AG08395 (cell line): ENCODE measurements around the gene PLCD1.
"Not testable (repeated sequence)": the region's sequence is repeated elsewhere in the genome, so short reads cannot be mapped to it uniquely, and the experiment has no call there.

Experiments
- DNase-seq: peaks from one replicate; pipeline ENCODE4 v3.0.0; 2012; ENCODE audit warnings: mixed read lengths, low spot score

The PLCD1 gene

DNA sequence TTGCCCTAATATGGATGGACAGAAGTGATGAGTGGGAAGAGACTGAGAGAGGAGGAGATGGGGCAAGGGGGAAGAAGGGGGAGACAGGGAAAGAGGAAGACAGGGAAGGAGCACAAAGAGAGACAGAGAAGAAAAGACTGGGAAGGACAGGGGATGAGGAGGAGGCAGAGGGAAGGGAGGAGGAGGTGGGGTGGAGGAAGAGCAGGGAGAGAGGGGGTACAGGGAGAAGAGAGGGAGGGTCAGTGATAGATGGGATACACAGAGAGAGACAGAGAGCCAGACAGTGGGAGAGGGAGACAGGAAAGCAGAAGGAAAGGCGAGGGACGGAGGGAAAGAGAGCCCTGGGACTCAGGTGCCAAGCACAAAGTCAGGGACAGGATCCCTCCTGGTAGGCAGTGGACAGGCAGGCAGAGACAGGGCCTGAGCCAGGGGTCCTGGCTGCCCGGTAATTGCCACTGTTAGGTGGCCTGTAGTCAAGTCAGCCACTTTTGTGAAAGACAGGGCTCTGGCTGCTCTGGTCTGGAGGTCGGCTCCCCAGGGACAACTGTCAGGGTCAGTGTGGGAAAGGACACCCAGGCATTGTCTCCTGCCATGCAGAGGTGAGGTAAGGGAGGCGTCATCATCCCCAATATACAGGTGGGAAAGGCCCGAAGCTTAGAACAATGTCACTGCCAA is 29.1 kb downstream of the PLCD1 start:
- no peak for DNase-seq

DNA sequence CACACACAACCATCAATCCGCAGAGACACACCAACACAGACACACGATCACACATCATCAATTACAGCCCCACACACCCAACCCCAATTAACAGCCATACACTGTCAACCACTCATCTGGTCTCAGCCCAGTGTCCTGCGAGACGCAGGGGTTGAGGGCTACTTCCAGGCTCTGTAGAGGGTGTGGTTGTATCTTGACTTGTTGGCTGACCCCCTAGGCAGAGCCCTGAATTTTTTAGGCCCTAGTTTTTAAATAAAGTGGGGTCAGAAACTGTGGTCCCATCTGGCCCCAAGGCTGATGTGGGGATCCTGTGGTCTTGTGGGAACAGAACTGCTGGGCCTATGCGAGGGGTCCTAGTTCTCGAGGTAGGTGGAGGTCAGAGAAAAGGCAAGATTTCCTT is 29.6 kb downstream of the PLCD1 start:
- DNase-seq = no peak

DNA sequence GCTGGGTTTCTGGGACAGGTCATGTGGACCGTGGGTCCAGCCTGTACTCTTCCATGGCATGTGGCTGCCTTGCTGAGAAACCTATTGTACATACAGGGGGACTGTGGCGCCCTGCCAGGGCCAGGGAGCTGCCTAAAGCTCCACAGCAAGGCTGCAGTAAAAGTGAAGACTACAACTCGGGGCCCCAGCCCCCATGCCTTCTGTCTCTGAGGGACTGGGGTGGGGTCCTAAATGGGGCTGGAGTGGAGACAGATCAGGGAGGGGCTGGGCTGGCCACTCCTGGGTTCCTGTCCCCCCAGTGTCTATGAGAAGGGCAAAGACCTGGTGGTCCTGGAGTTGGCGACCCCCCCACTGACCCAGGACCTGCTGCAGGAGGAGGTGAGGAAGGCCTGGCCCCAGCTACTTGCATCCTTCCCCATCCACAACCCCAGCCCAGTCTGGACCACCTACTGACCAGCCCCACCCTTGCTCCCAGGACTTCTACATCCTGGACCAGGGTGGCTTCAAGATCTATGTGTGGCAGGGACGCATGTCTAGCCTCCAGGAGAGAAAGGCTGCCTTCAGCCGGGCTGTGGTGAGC is 31.6 kb downstream of the PLCD1 start:
- DNase-seq = no peak

DNA sequence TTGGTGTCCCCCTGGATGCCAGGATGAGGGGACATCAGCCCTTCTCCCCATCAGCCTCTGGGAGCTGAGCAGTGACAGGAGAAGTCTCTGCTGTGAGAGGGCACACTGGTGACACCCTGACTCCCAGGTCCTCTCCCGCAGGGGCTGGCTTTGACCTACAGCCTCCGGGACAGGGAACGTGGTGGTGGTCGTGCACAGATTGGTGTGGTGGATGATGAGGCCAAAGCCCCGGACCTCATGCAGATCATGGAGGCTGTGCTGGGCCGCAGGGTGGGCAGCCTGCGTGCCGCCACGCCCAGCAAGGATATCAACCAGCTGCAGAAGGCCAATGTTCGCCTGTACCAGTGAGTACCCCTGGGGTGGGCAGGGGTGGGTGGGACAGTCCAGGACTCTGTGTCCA is 32.1 kb downstream of the PLCD1 start:
- no peak for DNase-seq

DNA sequence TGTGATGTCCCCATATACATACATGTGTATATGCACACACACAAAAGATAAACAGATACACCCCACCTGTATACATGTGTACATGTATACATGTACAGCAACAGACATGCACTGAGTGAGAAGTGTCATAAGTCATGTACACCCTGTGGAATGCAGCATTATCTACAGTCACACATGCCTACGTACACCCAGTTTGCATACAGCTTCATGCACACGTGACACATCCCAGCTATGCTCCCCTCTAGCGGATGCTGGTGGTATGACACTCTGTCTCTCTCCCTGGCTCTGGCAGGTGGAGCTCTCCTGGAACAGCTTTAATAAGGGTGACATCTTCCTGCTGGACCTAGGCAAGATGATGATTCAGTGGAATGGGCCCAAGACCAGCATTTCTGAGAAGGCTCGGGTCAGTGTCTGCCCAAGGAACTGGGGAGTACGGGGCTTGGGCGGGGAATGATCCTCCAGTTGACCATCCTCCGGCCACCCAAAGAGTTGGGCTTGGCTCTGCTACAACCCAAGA is 32.6 kb downstream of the PLCD1 start:
- DNase-seq = peak; percentile 78

DNA sequence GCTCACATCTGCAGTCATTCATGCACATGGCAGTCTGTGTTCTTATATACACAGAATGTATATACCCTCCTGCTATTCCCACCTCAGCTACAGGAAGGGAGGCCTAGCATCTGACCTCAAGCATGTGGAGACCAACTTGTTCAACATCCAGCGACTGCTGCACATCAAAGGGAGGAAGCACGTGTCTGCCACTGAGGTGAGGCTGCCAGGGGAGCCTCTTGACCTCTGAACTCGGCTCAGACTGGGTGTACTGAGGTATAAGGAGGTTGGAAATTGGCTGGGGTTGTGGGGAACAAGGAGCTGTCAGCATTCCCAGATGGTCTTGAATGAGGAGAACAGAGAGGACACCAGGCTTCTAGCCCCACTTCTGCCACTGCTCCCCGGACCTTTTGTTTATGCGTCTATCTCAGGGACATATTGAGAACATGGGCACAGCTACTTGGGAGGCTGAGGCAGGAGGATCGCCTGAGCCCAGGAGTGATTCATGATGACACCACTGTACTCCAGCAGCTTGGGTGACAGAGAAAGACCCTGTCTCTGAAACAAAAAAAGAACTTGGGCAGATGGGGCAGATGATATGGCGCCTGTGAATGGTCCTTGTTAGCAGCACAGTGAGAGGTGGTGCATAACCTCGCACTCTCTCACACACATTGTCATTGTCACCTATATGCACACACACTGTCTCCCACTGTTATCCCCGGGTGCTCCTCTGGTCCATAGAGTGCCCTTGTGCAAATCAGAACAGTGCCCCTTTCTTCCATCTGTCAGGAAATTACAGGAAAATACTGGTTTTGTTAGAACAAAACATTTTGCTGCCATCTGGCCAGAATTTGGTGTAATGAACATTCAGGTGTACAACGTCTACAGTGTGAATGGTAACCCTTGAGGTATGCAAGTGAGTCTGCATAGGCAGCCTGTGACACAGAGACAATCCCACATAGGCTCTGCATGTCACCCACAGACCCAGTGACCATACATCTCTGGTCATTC is 33.5 kb downstream of the PLCD1 start:
- no peak for DNase-seq

DNA sequence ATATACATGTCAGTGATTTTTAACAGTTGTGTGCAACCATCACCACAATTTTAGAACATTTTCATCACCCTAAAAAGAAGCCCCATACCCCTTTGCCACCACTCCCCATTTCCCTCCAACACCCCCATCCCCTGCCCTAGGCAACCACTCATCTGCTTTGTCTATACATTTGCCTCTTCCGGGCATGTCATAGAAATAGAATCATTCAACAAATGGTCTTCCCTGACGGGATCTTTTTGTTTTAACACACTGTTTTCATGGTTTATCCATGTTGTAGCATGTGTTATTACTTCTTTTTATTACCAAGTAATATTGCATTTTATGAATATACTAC is 34.8 kb downstream of the PLCD1 start:
- no peak for DNase-seq

DNA sequence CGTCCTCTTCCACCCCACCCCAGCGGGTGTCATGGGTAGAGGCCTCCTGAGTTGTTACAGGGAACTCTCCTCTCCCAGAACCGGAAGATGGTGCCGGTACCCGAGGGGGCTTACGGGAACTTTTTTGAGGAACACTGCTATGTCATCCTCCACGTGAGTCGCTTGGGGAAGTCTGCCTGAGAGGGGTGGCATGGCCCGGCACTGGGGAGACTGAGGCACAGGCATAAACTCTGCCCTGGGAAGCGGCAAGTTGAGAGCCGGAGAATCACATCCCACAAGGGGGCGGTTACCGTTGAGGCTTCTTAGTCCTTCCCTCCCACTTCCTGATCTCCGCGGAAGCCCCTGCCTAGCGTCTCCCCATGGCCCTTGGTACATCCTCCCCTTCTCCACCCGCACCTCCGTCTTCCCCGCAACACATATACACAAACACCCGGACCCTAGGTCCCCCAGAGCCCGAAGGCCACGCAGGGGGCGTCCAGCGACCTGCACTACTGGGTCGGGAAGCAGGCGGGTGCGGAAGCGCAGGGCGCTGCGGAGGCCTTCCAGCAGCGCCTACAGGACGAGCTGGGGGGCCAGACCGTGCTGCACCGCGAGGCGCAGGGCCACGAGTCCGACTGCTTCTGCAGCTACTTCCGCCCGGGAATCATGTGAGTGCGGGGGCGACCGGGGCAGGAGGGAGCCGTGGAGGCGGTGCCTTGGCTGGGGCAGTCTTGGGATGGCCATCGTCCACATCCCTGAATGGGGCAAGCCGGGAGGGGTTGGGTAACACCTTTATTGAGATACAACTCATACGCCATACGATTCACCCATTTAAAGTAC is 35.4 kb downstream of the PLCD1 start:
- DNase-seq = peak; percentile 81

DNA sequence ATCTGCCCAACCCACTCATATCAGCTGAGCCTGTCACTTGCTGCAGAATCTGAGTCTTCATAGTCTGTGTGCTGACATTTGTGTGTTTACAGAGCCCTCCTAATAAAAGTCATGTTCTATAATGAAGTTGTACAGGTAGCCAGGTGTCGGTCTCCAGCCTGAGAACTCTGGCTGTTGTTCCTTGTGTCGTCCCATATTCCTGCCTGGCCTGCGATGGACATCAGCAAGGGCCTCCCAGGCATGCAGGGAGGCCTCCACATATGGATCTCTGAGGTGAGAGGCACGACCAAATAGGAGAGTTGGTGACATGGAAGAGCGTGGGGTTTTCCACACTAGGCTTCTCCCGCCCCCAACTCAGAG is 36.0 kb downstream of the PLCD1 start:
- DNase-seq = no peak

DNA sequence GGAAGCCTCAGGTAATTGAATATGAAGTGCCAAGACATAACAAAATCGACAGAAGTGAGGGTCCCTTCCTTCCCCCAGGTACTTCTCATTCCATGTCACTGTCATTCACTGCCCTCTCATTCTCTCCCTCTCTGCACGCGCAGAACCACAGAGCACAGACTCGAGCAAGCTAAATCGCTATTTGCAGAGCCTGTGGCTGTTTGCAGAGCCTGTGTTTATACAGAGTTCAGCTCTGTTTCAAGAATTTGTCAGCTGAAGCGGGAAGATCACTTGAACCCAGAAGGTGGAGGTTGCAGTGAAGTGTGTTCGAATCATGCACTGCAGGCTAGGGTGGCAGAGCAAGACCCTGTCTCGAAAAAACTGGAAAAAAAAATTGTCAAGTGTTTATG is 36.4 kb downstream of the PLCD1 start:
- no peak for DNase-seq

DNA sequence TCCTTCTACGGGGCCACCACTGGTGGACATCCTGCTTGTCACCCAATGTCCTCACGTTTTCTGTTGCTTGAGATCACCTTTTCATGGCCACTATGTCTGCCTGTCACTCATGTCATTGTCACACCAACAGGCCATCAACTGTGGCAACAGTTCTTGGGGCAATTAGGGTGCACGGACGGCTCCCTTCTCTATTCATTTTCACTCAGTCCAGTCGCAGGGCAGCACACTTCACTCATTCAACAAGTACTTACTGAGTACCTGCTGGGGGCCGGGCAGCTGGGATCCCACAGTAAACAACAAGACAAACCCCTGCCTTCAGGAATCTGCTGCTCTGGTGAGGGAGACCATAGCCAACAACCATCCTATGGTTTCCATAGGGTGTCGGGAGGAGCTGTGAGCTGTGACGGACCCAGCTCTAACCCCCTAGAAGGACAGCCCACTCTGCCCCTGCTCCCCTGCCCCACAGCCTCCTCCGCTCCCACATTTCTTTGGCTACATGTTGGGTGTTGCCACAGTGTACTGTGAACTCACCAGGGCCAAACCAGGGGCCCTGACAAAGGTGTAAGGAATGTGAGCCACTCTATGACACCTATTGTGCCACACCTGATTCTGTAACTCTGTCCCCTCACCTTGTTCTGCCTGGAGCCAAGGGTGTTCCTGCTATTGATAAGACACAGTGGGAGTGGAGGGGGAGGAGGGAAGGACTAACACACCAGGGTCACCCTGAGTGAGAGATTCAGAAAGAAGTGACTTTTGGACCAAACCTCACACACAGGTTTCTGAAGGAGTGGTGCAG is 37.0 kb downstream of the PLCD1 start:
- DNase-seq = no peak

DNA sequence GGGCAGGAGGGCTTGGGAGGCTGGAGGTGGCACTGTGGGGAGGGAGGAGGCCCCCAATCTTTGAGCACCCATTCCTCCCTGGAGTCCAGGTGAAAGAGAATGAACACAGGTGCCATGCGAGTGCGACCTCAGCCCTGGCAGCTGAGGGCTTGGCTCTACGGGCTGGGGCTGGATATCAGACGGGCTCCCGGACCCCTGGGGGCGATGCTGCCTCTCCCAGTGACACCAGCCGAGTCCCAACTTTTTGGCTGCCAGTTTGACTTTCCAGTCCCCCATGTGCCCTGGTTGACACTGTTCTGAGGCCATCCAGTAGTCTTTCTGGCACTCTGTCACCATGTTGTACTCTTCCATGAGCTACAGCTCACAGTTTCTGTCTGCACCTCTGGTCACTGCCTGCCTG is 37.6 kb downstream of the PLCD1 start:
- no peak for DNase-seq

DNA sequence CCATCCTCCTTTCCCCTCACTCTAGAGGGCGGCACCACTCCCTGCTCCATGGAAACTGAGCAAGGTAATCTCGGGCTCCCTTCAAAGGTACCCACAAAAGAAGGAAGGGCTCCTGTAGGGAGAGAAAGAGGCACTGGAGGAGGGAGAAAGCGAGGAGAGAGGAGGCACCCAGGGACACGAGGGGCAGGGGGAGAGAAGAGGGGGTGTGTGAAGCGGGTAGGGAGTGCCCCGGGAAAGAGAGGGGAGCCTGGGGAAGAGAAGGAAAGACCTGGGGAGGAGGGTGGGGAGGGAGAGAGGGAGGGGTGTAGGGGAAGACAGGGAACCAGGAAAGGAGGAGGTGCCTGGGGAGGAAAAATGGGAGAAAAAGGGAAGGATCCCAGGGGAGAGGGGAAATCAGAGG is 38.3 kb downstream of the PLCD1 start:
- DNase-seq = no peak

DNA sequence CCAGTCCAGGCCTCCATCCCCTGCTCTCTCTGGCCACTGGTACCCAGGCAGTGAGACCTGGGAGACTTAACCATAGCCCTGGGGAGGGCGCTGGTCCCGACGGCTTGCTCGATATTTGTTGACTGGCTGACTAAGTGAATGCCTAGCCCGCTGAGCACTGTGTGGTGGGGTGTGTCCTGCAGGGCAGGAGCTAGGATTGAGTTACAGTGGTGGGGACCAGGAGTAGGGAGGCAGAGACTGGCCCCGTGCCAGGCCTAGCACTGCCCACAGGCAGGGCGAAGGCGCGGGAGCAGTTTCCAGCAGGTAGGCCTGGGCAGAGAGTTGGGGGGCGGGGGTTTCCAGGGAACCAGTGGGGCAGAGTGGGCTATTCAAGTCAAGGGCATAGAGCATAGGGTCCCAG is 38.9 kb downstream of the PLCD1 start, which contains the start of gene VILL:
TSS of gene VILL (plus strand) at position 260 of the 400 bp plus-strand sequence. CDS start 2,887 bp downstream, outside the sequence.
- no peak for DNase-seq

DNA sequence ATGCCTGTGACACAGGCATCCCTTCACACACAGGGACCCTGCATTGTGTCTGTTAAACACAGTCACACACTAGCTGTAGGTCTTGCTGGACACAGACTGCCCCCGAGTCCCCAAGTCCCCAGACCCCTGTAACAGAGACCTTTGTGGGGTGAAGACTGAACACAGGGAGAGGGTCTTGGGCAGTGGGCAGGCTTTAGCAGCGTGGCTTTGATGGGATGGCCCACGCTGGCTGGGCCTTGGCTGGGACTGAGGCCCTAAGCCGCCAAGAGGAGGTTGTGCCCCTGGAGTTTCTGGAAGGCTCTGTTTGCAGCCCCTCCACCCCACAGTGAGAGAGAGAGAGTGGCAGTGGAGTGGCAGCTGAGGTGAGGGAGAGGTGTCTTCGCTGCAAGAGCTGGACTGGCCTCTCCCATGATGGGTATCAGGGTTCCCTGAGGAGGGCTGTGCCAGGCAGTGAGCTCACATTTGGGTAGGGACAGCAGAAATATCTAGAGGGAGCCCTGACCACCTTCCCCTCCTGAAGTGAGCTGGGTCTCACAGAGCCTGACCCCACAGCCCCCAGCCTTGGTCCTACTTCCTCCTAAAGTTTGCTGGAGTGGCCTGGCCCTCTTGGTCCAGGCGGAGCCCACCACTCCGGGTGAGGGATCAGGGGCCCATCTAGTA is 39.5 kb downstream of the PLCD1 start:
- no peak for DNase-seq

DNA sequence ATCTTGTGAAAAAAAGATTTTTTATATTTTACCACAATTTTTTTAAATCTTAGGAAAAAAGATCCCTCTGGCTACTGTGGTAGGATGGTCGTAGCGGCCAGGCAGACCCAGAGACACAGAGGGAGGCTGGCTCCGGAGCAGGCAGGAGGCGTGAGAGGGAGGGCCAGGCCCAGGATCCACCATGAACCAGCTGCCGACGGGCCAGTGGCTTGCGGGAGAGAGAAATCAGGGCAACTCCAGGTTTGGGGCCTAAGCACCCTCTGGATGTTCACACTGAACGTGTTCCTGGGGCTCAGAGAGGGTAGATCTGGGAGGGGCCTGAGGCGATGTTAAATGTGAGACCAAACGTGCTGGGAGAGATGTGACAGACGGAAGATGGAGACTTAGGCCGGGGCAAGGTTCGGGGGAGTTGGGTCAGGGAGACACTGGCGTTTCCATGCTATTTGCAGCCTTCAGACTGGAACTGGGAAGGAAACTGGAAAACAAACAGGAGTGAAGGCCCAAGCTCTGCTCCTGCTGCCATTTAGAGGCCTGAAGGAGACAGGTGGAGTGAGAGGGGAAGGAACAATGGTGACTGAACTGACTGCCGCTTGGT is 40.4 kb downstream of the PLCD1 start:
- DNase-seq = no peak

DNA sequence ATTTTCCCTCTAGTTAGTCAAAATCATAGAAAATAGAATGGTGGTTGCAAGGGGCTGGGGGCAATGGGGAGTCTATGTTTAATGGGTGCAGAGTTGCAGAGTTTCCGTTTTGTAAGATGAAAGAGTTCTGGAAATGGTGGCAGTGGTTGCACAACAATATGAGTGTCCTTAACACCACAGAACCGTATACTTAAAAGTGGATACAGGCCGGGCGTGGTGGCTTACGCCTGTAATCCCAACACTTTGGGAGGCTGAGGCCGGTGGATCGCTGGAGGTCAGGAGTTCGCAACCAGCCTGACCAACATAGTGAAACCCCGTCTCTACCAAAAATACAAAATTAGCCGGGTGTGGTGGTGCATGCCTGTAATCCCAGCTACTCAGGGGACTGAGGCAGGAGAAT is 41.1 kb downstream of the PLCD1 start:
- DNase-seq = not testable (repeated sequence)

DNA sequence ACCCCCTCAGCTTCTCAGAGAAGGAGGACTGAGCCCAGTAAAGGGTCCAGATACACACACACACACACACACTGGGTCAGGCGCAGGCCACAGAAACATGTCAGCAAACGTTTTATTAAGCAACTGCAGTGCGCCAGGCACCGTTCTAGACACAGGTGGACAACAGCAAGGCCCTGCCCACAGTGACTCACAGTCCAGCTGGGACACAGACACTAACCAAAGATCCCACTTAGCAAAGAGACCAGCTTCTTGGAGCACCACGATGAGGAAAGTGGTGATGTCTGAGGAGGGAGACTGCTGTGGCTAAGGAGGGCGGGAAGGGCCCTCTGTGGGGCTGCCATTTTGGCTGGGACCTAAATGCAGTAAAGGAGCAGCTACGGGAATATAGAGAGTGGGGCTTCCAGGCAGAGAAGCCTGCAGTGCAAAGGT is 41.7 kb downstream of the PLCD1 start:
- no peak for DNase-seq

DNA sequence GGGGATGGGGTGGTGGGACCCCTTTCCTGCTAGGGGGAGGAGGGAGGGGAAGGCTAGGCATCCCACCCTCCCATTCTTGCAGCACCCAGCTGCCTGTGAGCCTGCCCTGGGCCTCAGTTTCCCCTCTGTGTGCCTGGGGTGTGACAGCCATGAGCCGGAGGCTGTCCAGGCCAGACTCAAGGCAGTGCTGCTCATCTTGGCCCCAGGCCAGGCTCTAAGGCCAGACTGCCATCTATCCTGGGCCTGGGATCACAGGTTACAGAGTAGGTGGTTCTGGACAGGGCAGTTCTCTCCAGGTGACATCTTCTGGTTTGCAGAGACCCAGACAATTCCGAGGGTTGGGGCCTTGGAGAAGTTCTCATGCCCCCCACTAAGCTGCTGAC is 42.1 kb downstream of the PLCD1 start:
- DNase-seq = no peak
